Trophoblast cell (in vitro differentiated cells and primary cell): ENCODE data around the gene ISCA1.

Experiments
- DNase-seq, 2 donors: peaks; one replicate each; pipeline ENCODE4 v3.0.0-alpha.2; 2016
- H2AFZ ChIP-seq: 2 replicates; pipeline ENCODE4 v1.6.1; 2013; ENCODE audit warnings: low read length, moderate library complexity, mild to moderate bottlenecking; ENCODE audit not compliant: insufficient read depth, poor library complexity
- H2AK5ac ChIP-seq: 2 replicates; pipeline ENCODE4 v1.6.1; 2013; ENCODE audit warnings: mild to moderate bottlenecking, low read length
- H2BK120ac ChIP-seq: 2 replicates; pipeline ENCODE4 v1.6.1; 2013; ENCODE audit warnings: low read length, mild to moderate bottlenecking, moderate library complexity; ENCODE audit not compliant: insufficient read depth, poor library complexity
- H2BK12ac ChIP-seq: 2 replicates; pipeline ENCODE4 v1.6.1; 2013; ENCODE audit warnings: mild to moderate bottlenecking, low read length, moderate library complexity
- H2BK5ac ChIP-seq: 2 replicates; pipeline ENCODE4 v1.6.1; 2013; ENCODE audit warnings: low read length, low read depth, moderate library complexity, mild to moderate bottlenecking; ENCODE audit not compliant: poor library complexity
- H3K14ac ChIP-seq: 2 replicates; pipeline ENCODE4 v1.6.1; 2013; ENCODE audit warnings: mild to moderate bottlenecking, low read length
- H3K18ac ChIP-seq: 2 replicates; pipeline ENCODE4 v1.6.1; 2013; ENCODE audit warnings: mild to moderate bottlenecking, low read length
- H3K23ac ChIP-seq: 2 replicates; pipeline ENCODE4 v1.6.1; 2013; ENCODE audit warnings: low read length
- H3K27ac ChIP-seq: 2 replicates; pipeline ENCODE4 v1.5.1; 2013; ENCODE audit warnings: low read depth, mild to moderate bottlenecking, inconsistent platforms, low read length, moderate library complexity
- H3K27me3 ChIP-seq: 2 replicates; pipeline ENCODE4 v1.6.1; 2013; ENCODE audit warnings: inconsistent platforms, mild to moderate bottlenecking, low read length, moderate library complexity; ENCODE audit not compliant: insufficient read depth
- H3K36me3 ChIP-seq, 2 experiments: 1 replicate in 1 of 2; 2 replicates in 1 of 2; pipeline ENCODE4 v1.6.1; 2013; ENCODE audit warnings: low read length in 2 of 2, mild to moderate bottlenecking in 2 of 2, moderate library complexity in 1 of 2; ENCODE audit not compliant: insufficient read depth in 2 of 2, control insufficient read depth in 1 of 2
- H3K4ac ChIP-seq: 2 replicates; pipeline ENCODE4 v1.6.1; 2013; ENCODE audit warnings: low read depth, mild to moderate bottlenecking, low read length, moderate library complexity
- H3K4me1 ChIP-seq, 2 experiments: 1 replicate in 1 of 2; 2 replicates in 1 of 2; pipeline ENCODE4 v1.6.1; 2013; ENCODE audit warnings: low read length in 2 of 2, mild to moderate bottlenecking in 2 of 2, moderate library complexity in 1 of 2; ENCODE audit not compliant: insufficient read depth in 2 of 2, control insufficient read depth in 1 of 2
- H3K4me2 ChIP-seq: 2 replicates; pipeline ENCODE4 v1.6.1; 2013; ENCODE audit warnings: inconsistent platforms, mild to moderate bottlenecking, low read length, moderate library complexity
- H3K4me3 ChIP-seq: 2 replicates; pipeline ENCODE4 v1.5.1; 2013; ENCODE audit warnings: mild to moderate bottlenecking, low read depth, low read length, inconsistent platforms
- H3K79me1 ChIP-seq: one replicate; pipeline ENCODE4 v1.6.1; 2013; ENCODE audit warnings: low read length
- H3K79me2 ChIP-seq: 2 replicates; pipeline ENCODE4 v1.6.1; 2013; ENCODE audit warnings: low read length, mild to moderate bottlenecking; ENCODE audit not compliant: control insufficient read depth, insufficient read depth, poor library complexity
- H3K9ac ChIP-seq: 2 replicates; pipeline ENCODE4 v1.6.1; 2013; ENCODE audit warnings: mild to moderate bottlenecking, low read length
- H3K9me3 ChIP-seq: 2 replicates; pipeline ENCODE4 v1.6.1; 2013; ENCODE audit warnings: low read depth, mild to moderate bottlenecking, control low read depth, inconsistent platforms, low read length; ENCODE audit not compliant: insufficient read depth
- H4K12ac ChIP-seq: 2 replicates; pipeline ENCODE4 v1.6.1; 2013; ENCODE audit warnings: low read depth, mild to moderate bottlenecking, low read length, moderate library complexity
- H4K8ac ChIP-seq: 2 replicates; pipeline ENCODE4 v1.6.1; 2013; ENCODE audit warnings: low read depth, mild to moderate bottlenecking, low read length, moderate library complexity
- H4K91ac ChIP-seq: one replicate; pipeline ENCODE4 v1.6.1; 2013; ENCODE audit warnings: low read depth, mild to moderate bottlenecking, low read length, moderate library complexity
- WGBS: extraction: QIAGEN DNeasy Blood & Tissue Kit; methylation state at CpG from one replicate; pipeline ENCODE4 v1.1.7; 2013; ENCODE audit warnings: missing lambda C conversion rate; ENCODE audit not compliant: insufficient read length, insufficient coverage; ENCODE audit errors: extremely low coverage; 5-methylcytosine and 5-hydroxymethylcytosine counted together

ISCA1 gene

GRCh38 chr9:86275962-86276361, 6.4 kb downstream of the ISCA1 start:
- Histone ChIP-seq H3K4me2 (no peak overlapping the region), H3K4me1 (peaks cover 2 to 3% of the 10 kb centered on the region in 2 experiments), H2BK120ac (no peak overlapping the region), H3K18ac (no peak overlapping the region), H2AFZ (no peak overlapping the region), H3K27ac (no peak overlapping the region), H4K91ac (no peak overlapping the region), H2BK5ac (no peak overlapping the region), H3K14ac (no peak overlapping the region), H3K4me3 (no peak overlapping the region), H2BK12ac (no peak overlapping the region), H3K23ac (no peak overlapping the region), H3K9ac (no peak overlapping the region), H3K79me2 (peaks cover 2% of the 10 kb centered on the region), H2AK5ac (no peak overlapping the region), H4K12ac (no peak overlapping the region), H3K79me1 (no peaks in the 10 kb centered on the region), H3K27me3 (no peaks in the 10 kb centered on the region), H3K4ac (no peak overlapping the region), H3K9me3 (no peaks in the 10 kb centered on the region), H3K36me3 (peaks cover 4 to 13% of the 10 kb centered on the region in 2 experiments), H4K8ac (no peak overlapping the region)
- no peak for DNase-seq
- no CpG with 5 or more reads among the region's 3 CpGs for WGBS

DNA sequence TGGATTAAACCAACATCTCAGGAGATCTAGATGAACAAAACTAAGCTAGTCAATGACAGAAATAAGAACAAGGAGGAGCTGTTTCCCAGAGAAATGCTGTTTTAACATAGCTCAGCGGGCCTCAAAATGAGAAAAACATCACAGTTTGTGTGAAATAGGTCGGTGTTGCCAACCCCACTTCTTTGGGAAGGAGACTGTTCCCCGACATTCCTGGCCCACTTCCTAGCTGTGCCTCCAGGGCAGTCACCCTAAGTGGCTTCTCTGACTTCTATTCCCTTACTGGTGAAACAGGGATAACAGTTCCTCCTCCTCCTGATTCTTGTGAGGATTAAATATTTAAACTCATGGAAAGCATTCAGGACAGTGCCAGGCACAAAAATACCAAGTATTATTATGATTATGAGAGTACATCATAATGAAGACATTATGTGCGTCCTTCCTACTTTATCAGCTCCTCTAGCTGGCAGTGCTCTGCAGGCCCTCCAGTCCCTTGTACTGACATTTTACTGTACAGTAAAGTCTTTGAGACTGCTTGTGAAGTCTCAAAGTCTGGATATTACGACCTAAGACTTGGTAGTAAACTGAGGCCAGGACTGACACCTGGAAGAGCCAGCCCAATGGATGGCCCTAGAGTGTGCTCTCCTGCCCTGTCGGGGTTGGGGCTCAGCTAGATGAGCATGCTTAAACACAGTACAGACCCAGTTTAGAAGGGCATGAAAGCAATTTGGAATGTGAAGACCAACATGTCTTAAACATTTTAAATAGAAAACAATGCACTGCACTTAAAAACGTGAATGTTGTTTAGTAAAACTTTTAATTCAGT, 7.3 kb downstream of the ISCA1 start:
- Histone ChIP-seq H3K36me3 (peaks cover 2 to 10% of the 10 kb centered on the region in 2 experiments), H2AK5ac (no peak overlapping the region), H2BK120ac (no peak overlapping the region), H3K27me3 (no peaks in the 10 kb centered on the region), H2AFZ (no peak overlapping the region), H3K79me2 (no peaks in the 10 kb centered on the region), H3K27ac (no peak overlapping the region), H3K9ac (no peak overlapping the region), H3K4me3 (no peak overlapping the region), H3K18ac (no peak overlapping the region), H4K8ac (no peak overlapping the region), H3K9me3 (no peaks in the 10 kb centered on the region), H3K4ac (no peak overlapping the region), H4K12ac (no peak overlapping the region), H2BK12ac (no peak overlapping the region), H4K91ac (no peak overlapping the region), H3K23ac (no peak overlapping the region), H3K4me1 (no peaks in the 10 kb centered on the region), H2BK5ac (no peak overlapping the region), H3K14ac (no peak overlapping the region), H3K79me1 (no peaks in the 10 kb centered on the region), H3K4me2 (no peak overlapping the region)
- no CpG with 5 or more reads among the region's 7 CpGs for WGBS
- no peak for DNase-seq

DNA sequence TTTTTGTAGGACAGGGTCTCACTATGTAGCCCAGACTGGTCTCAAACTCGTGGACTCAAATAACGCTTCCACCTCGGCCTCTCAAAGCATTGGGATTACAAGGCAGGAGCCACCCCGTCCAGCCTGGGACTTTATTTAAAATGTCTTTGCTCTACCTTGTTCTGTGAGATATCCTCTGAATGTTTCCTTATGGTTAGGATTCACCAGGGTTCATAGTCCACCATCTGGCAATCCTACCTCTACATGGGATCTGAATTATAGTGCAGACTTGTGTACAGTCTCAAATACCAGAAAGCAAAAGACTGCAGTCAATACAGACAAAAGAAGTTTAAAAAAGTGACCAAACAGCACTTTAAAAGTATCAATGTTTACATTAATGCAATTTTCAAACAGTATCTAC, 10.1 kb downstream of the ISCA1 start:
- H3K4me1 ChIP-seq = no peaks in the 10 kb centered on the region
- no peaks in the 10 kb centered on the region for H3K79me2 ChIP-seq
- no peak overlapping the region for H3K9ac ChIP-seq
- no CpG with 5 or more reads among the region's 4 CpGs for WGBS
- no peaks in the 10 kb centered on the region for H3K27me3 ChIP-seq
- no peak overlapping the region for H4K91ac ChIP-seq
- H3K79me1 ChIP-seq = no peaks in the 10 kb centered on the region
- no peak overlapping the region for H3K23ac ChIP-seq
- H2AK5ac ChIP-seq = no peak overlapping the region
- no peak overlapping the region for H4K12ac ChIP-seq
- H2AFZ ChIP-seq = no peak overlapping the region
- H3K18ac ChIP-seq = no peak overlapping the region
- H3K4ac ChIP-seq = no peak overlapping the region
- no peak overlapping the region for H3K14ac ChIP-seq
- H2BK12ac ChIP-seq = no peak overlapping the region
- no peak overlapping the region for H2BK120ac ChIP-seq
- H4K8ac ChIP-seq = no peak overlapping the region
- H3K4me2 ChIP-seq = no peak overlapping the region
- H3K36me3 ChIP-seq = peaks cover 2 to 8% of the 10 kb centered on the region in 2 experiments
- no peak overlapping the region for H3K27ac ChIP-seq
- H3K9me3 ChIP-seq = no peaks in the 10 kb centered on the region
- H3K4me3 ChIP-seq = no peak overlapping the region
- no peak overlapping the region for H2BK5ac ChIP-seq
- DNase-seq = no peak

- no peak overlapping the region for H3K4ac ChIP-seq
- H3K14ac ChIP-seq = no peak overlapping the region
- H3K4me1 ChIP-seq = no peaks in the 10 kb centered on the region
- no peak overlapping the region for H3K23ac ChIP-seq
- H3K79me1 ChIP-seq = no peaks in the 10 kb centered on the region
- no peak overlapping the region for H2AFZ ChIP-seq
- no peak overlapping the region for H2AK5ac ChIP-seq
- H3K4me2 ChIP-seq = no peak overlapping the region
- no peaks in the 10 kb centered on the region for H3K27me3 ChIP-seq
- H2BK120ac ChIP-seq = no peak overlapping the region
- no peak overlapping the region for H3K9ac ChIP-seq
- no peak for DNase-seq
- no peak overlapping the region for H4K91ac ChIP-seq
- no peak overlapping the region for H3K18ac ChIP-seq
- no CpG with 5 or more reads among the region's 6 CpGs for WGBS
- H3K27ac ChIP-seq = no peak overlapping the region
- H3K4me3 ChIP-seq = no peak overlapping the region
- H3K79me2 ChIP-seq = no peaks in the 10 kb centered on the region
- H3K36me3 ChIP-seq = peaks cover 14 to 17% of the 10 kb centered on the region in 2 experiments
- H4K8ac ChIP-seq = no peak overlapping the region
- H3K9me3 ChIP-seq = no peaks in the 10 kb centered on the region
- no peak overlapping the region for H2BK5ac ChIP-seq
- no peak overlapping the region for H2BK12ac ChIP-seq
- no peak overlapping the region for H4K12ac ChIP-seq
Observed at GRCh38 chr9:86263876-86264275, 18.5 kb downstream of the ISCA1 start.
